Caco-2 (cell line): ENCODE results near the gene UBE2U. TPM values are rescaled to one million over a fixed set of nuclear protein-coding genes. Genes with fewer than 3 reads are reported as not detected.
A peak's percentile ranks its signal among the peaks of the same experiment; 100 is the strongest.
"Not testable (repeated sequence)": the region's sequence is repeated elsewhere in the genome, so short reads cannot be mapped to it uniquely, and the experiment has no call there.

ENCODE experiments used
- BruUV-seq: library from RNA; stranded (reverse); fragments of 400-500 nt; replicated peaks from 2 replicates; lab custom pipeline; 2021; lab: Mats Ljungman, UMichigan
- CTCF ChIA-PET: fragments of 300-600 bp; sonication (Branson Sonifier 250); formaldehyde crosslinking; loops from one replicate; lab custom pipeline; 2022; ENCODE audit warnings: antibody characterized with exemption; lab: Charles Lee
- POLR2A ChIA-PET: fragments of 300-600 bp; sonication (Branson Sonifier 250); formaldehyde crosslinking; loops from one replicate; lab custom pipeline; 2022; ENCODE audit warnings: antibody characterized with exemption; lab: Charles Lee
- DNase-seq, 2 experiments: peaks; one replicate each; pipeline versions ENCODE4 v3.0.0 to v3.0.0-alpha.2; 2020 to 2022
- H3K27me3 ChIP-seq: replicated peaks from 2 replicates; pipeline ENCODE4 v1.6.0; 2011; ENCODE audit warnings: low read length; ENCODE audit not compliant: control insufficient read depth, insufficient read depth
- H3K36me3 ChIP-seq: 2 replicates; pipeline ENCODE4 v1.5.1; 2011; ENCODE audit warnings: low read length; ENCODE audit not compliant: control insufficient read depth, insufficient read depth
- H3K4me1 ChIP-seq: fragments of 250-450 bp; sonication (Bioruptor Pico); 2 replicates; pipeline ENCODE4 v1.5.1; 2020; ENCODE audit warnings: mild to moderate bottlenecking
- H3K4me3 ChIP-seq: 2 replicates; pipeline ENCODE4 v1.5.1; 2011; ENCODE audit warnings: low read depth, mild to moderate bottlenecking, control low read depth, low read length
- H3K9me3 ChIP-seq: fragments of 250-450 bp; sonication (Bioruptor Pico); 2 replicates; pipeline ENCODE4 v1.5.1; 2020; ENCODE audit warnings: mild to moderate bottlenecking, moderate library complexity
- H3K27ac Mint-ChIP-seq: one replicate; pipeline ENCODE4 v1.8.0; 2022; ENCODE audit warnings: mixed read lengths; ENCODE audit not compliant: unreplicated experiment
- H3K27me3 Mint-ChIP-seq: one replicate; pipeline ENCODE4 v1.8.0; 2022; ENCODE audit warnings: mixed read lengths; ENCODE audit not compliant: insufficient read depth, unreplicated experiment
- H3K36me3 Mint-ChIP-seq: one replicate; pipeline ENCODE4 v1.8.0; 2022; ENCODE audit warnings: mild to moderate bottlenecking, mixed read lengths; ENCODE audit not compliant: insufficient read depth, unreplicated experiment
- H3K4me1 Mint-ChIP-seq: one replicate; pipeline ENCODE4 v1.8.0; 2022; ENCODE audit warnings: low read depth, mixed read lengths; ENCODE audit not compliant: unreplicated experiment
- H3K4me3 Mint-ChIP-seq: one replicate; pipeline ENCODE4 v1.8.0; 2022; ENCODE audit warnings: mild to moderate bottlenecking, moderate library complexity, mixed read lengths; ENCODE audit not compliant: unreplicated experiment
- H3K9me3 Mint-ChIP-seq: one replicate; pipeline ENCODE4 v1.8.0; 2022; ENCODE audit warnings: mixed read lengths; ENCODE audit not compliant: unreplicated experiment
- CTCF ChIP-seq, 2 experiments: fragments of 200-600 bp in 1 of 2; IDR thresholded peaks; 1 replicate in 1 of 2; 2 replicates in 1 of 2; pipeline versions ENCODE4 v1.5.1 to v1.8.0; 2011 to 2022; ENCODE audit warnings: antibody characterized with exemption in 1 of 2, control low read depth in 1 of 2, inconsistent platforms in 1 of 2, low read depth in 1 of 2, low read length in 1 of 2, mild to moderate bottlenecking in 1 of 2, moderate library complexity in 1 of 2; ENCODE audit not compliant: insufficient read depth in 1 of 2, severe bottlenecking in 1 of 2, unreplicated experiment in 1 of 2
- intact Hi-C: fragments of 100-400 bp; cut with micrococcal nuclease; formaldehyde crosslinking; loops from one replicate; pipeline ENCODE4 v1.10.0; 2022; ENCODE audit not compliant: unreplicated experiment
- total RNA-seq: library from RNA; stranded (reverse); gene quantifications from 2 replicates; pipeline ENCODE4 v1.2.3, GENCODE V29; 2022

Gene UBE2U
- total RNA-seq, 1 experiment from 2014 or later = not detected

GRCh38 chr1:64251971-64252370 is 48.5 kb downstream of the UBE2U start:
- no TSS peak for BruUV-seq
- TF ChIP-seq CTCF (IDR thresholded peaks at IDR 0.05; ENCODE audit: insufficient read depth in 1 of 2, low read depth in 1 of 2, low read length in 1 of 2, severe bottlenecking in 1 of 2, unreplicated experiment in 1 of 2) = peak in 1 of 2 experiments; percentile 6
- Histone ChIP-seq H3K27me3 (no peaks in the 10 kb centered on the region), H3K4me1 (no peaks in the 10 kb centered on the region), H3K4me3 (no peak overlapping the region), H3K36me3 (no peaks in the 10 kb centered on the region), H3K9me3 (no peaks in the 10 kb centered on the region)
- Mint-ChIP-seq H3K9me3 (peaks cover 8% of the 10 kb centered on the region), H3K4me3 (no peak overlapping the region), H3K27ac (no peak overlapping the region), H3K4me1 (no peaks in the 10 kb centered on the region), H3K27me3 (peaks cover 9% of the 10 kb centered on the region), H3K36me3 (no peaks in the 10 kb centered on the region)
- intact Hi-C loops = no loop called here
- peak in 1 of 2 experiments; percentile 5 for DNase-seq
- POLR2A ChIA-PET = interaction anchor here (0.6 kb wide), 1 partner anchor 884 kb away, joined by 4 read pairs; no protein-coding TSS in a partner anchor
- CTCF ChIA-PET = no interaction called here

GRCh38 chr1:64257233-64257632 is 53.8 kb downstream of the UBE2U start:
- H3K36me3 ChIP-seq, H3K9me3 Mint-ChIP-seq, H3K27ac Mint-ChIP-seq, BruUV-seq, H3K4me3 ChIP-seq, H3K4me1 ChIP-seq, CTCF ChIA-PET, H3K36me3 Mint-ChIP-seq, H3K4me3 Mint-ChIP-seq, H3K9me3 ChIP-seq, DNase-seq, POLR2A ChIA-PET, intact Hi-C loops, H3K4me1 Mint-ChIP-seq, H3K27me3 ChIP-seq: not testable (repeated sequence)
- peaks cover 16% of the 10 kb centered on the region for H3K27me3 Mint-ChIP-seq

- H3K4me1 Mint-ChIP-seq, H3K9me3 Mint-ChIP-seq, BruUV-seq: not testable (repeated sequence)
Observed at GRCh38 chr1:64258444-64258843, 55.0 kb downstream of the UBE2U start.

GRCh38 chr1:64263335-64263734 is 59.9 kb downstream of the UBE2U start:
- H3K36me3 ChIP-seq = no peaks in the 10 kb centered on the region
- Mint-ChIP-seq H3K4me1 (no peaks in the 10 kb centered on the region), H3K27me3 (peaks cover 10% of the 10 kb centered on the region), H3K36me3 (no peaks in the 10 kb centered on the region), H3K9me3 (no peaks in the 10 kb centered on the region), H3K27ac (no peak overlapping the region), H3K4me3 (no peak overlapping the region)
- no peak for TF ChIP-seq CTCF (IDR thresholded peaks at IDR 0.05; ENCODE audit: insufficient read depth in 1 of 2, low read depth in 1 of 2, low read length in 1 of 2, severe bottlenecking in 1 of 2, unreplicated experiment in 1 of 2)
- BruUV-seq = no TSS peak
- H3K9me3 ChIP-seq = no peaks in the 10 kb centered on the region
- no peaks in the 10 kb centered on the region for H3K27me3 ChIP-seq
- H3K4me3 ChIP-seq = no peak overlapping the region
- no peaks in the 10 kb centered on the region for H3K4me1 ChIP-seq
- ChIA-PET POLR2A (no interaction called here), CTCF (no interaction called here)
- DNase-seq = no peak
- intact Hi-C loops = no loop called here

More at GRCh38 chr1:64258444-64258843, 55.0 kb downstream of the UBE2U start:
- H3K27me3 Mint-ChIP-seq = peaks cover 13% of the 10 kb centered on the region
- DNase-seq, H3K27ac Mint-ChIP-seq, H3K36me3 ChIP-seq, H3K4me1 ChIP-seq, H3K27me3 ChIP-seq, H3K4me3 ChIP-seq, H3K9me3 ChIP-seq, intact Hi-C loops, POLR2A ChIA-PET, CTCF ChIA-PET, H3K36me3 Mint-ChIP-seq, H3K4me3 Mint-ChIP-seq: not testable (repeated sequence)
